ENCODE data around the gene ELMO3. TPM values are rescaled to one million over a fixed set of nuclear protein-coding genes. Genes with fewer than 3 reads are reported as not detected.

The ELMO3 gene
- total and polyA plus RNA-seq, 2 of the 13 experiments (the other 11 are each of a cell fraction or from before 2014, with no cell fraction given) = 2.6 to 4.0 TPM

- TF ChIP-seq RAD51 (IDR thresholded peaks at IDR 0.05; ENCODE audit: borderline replicate concordance) (no peak), MAZ (IDR thresholded peaks at IDR 0.05; ENCODE audit: borderline replicate concordance, low read depth, low read length) (peak; percentile 75; the same call in 1 of the 2 replicates), MAZ (CRISPR knock-in tag; IDR thresholded peaks at IDR 0.05; ENCODE audit: low read depth) (peak; percentile 89), HDAC2 (CRISPR knock-in tag; IDR thresholded peaks at IDR 0.05) (peak; percentile 96), ZNF766 (CRISPR knock-in tag; IDR thresholded peaks at IDR 0.05; ENCODE audit: borderline replicate concordance) (peak; percentile 90; the same call in 1 of the 2 replicates), MEIS2 (CRISPR knock-in tag; IDR thresholded peaks at IDR 0.05) (peak; percentile 92), ZNF546 (CRISPR knock-in tag; conservative IDR thresholded peaks at IDR 0.05) (peak; percentile 54; the same call in 1 of the 2 replicates), TBL1XR1 (IDR thresholded peaks at IDR 0.05; ENCODE audit: borderline replicate concordance, low read length, partially characterized antibody) (no peak), TBP (CRISPR knock-in tag; IDR thresholded peaks at IDR 0.05) (no peak), ZFP91 (CRISPR knock-in tag; IDR thresholded peaks at IDR 0.05; ENCODE audit: borderline replicate concordance) (peak; percentile 87), THAP7 (CRISPR knock-in tag; IDR thresholded peaks at IDR 0.05) (no peak), ZBTB40 (IDR thresholded peaks at IDR 0.05) (no peak), ZBTB40 (CRISPR knock-in tag; IDR thresholded peaks at IDR 0.05) (peak; percentile 82), ZC3H4 (CRISPR knock-in tag; IDR thresholded peaks at IDR 0.05; ENCODE audit: borderline replicate concordance) (0 out of 2 replicates have a peak, but pooled peaks have one; percentile 74), ZNF512 (CRISPR knock-in tag; IDR thresholded peaks at IDR 0.05) (no peak), ZNF224 (CRISPR knock-in tag; IDR thresholded peaks at IDR 0.05) (no peak), KMT2B (CRISPR knock-in tag; IDR thresholded peaks at IDR 0.05) (peak; percentile 88)
Measured at GRCh38 chr16:67184995-67185650, 13.8 kb upstream of the ELMO3 start (continued).

Measured in HepG2 (cell line).